HCT116 (cell line): Measurements from ENCODE around the gene CALHM3. TPM values are rescaled to one million over a fixed set of nuclear protein-coding genes. Genes with fewer than 3 reads are reported as not detected.

Source experiments
- ATAC-seq: fragments of 200-7000 bp; cut with Tn5 transposase; 2 replicates; pipeline ENCODE4 v1.9.1; 2020; ENCODE audit warnings: mild to moderate bottlenecking, moderate library complexity
- BruUV-seq: library from RNA; stranded (reverse); fragments of 400-500 nt; replicated peaks from 2 replicates; lab custom pipeline; 2021; lab: Mats Ljungman, UMichigan
- CTCF ChIA-PET: fragments of 300-600 bp; sonication (Branson Sonifier 250); formaldehyde crosslinking; loops from one replicate; lab custom pipeline; 2021; ENCODE audit warnings: antibody characterized with exemption; lab: Charles Lee
- POLR2A ChIA-PET: fragments of 300-600, 350-600 bp; sonication (Branson Sonifier 250); formaldehyde crosslinking; loops from one replicate; lab custom pipeline; 2021; ENCODE audit warnings: antibody characterized with exemption; lab: Charles Lee
- RAD21 ChIA-PET, 2 experiments: fragments of 300-600 bp; sonication (Branson Sonifier 250); formaldehyde crosslinking; loops; one replicate each; lab custom pipeline; 2023; ENCODE audit warnings: low total read pairs in 2 of 2; ENCODE audit not compliant: uncharacterized antibody in 2 of 2, unreplicated experiment in 2 of 2, low non-redundant PET in 1 of 2; lab: Charles Lee
- DNase-seq: peaks from one replicate; pipeline ENCODE4 v3.0.0-alpha.2; 2010; ENCODE audit warnings: low read depth, low spot score
- H2AFZ ChIP-seq: fragments of 200-600 bp; shearing (Covaris generic), sonication (generic); 2 replicates; pipeline ENCODE4 v1.6.1; 2017; ENCODE audit warnings: low read depth, mixed run types, mixed read lengths, antibody characterized with exemption, low read length; ENCODE audit not compliant: poor library complexity, severe bottlenecking
- H3K27ac ChIP-seq: 2 replicates; pipeline ENCODE4 v1.5.1; 2012; ENCODE audit warnings: low read depth, low read length
- H3K27me3 ChIP-seq: fragments of 200-600 bp; sonication (generic); 2 replicates; pipeline ENCODE4 v1.6.1; 2016; ENCODE audit warnings: mixed run types, low read length, mixed read lengths; ENCODE audit not compliant: insufficient read depth
- H3K36me3 ChIP-seq, 2 experiments: fragments of 200-500 bp in 1 of 2; fragments of 200-600 bp in 1 of 2; sonication (Bioruptor generic) in 1 of 2; sonication (generic) in 1 of 2; 2 replicates each; pipeline versions ENCODE4 v1.5.1 to v1.6.1; 2014 to 2016; ENCODE audit warnings: low read length in 2 of 2, inconsistent platforms in 1 of 2, mixed read lengths in 1 of 2, mixed run types in 1 of 2; ENCODE audit not compliant: insufficient read depth in 2 of 2, control insufficient read depth in 1 of 2
- H3K4me1 ChIP-seq, 2 experiments: fragments of 200-600 bp in 1 of 2; sonication (generic) in 1 of 2; 2 replicates each; pipeline versions ENCODE4 v1.5.1 to v1.6.1; 2012 to 2017; ENCODE audit warnings: low read length in 2 of 2, inconsistent platforms in 1 of 2, mild to moderate bottlenecking in 1 of 2, mixed read lengths in 1 of 2, mixed run types in 1 of 2, moderate library complexity in 1 of 2; ENCODE audit not compliant: insufficient read depth in 2 of 2, control insufficient read depth in 1 of 2
- H3K4me2 ChIP-seq: fragments of 200-600 bp; sonication (generic); 2 replicates; pipeline ENCODE4 v1.6.1; 2017; ENCODE audit warnings: mixed run types, low read length, mixed read lengths
- H3K4me3 ChIP-seq, 2 experiments: fragments of 200-600 bp in 1 of 2; sonication (generic) in 1 of 2; replicated peaks in 1 of 2; 2 replicates each; pipeline ENCODE4 v1.5.1; 2011 to 2016; ENCODE audit warnings: low read length in 2 of 2, control low read depth in 1 of 2, low read depth in 1 of 2, mild to moderate bottlenecking in 1 of 2, mixed read lengths in 1 of 2, mixed run types in 1 of 2
- H3K79me2 ChIP-seq: fragments of 200-600 bp; sonication (generic); 2 replicates; pipeline ENCODE4 v1.6.1; 2017; ENCODE audit warnings: mild to moderate bottlenecking, mixed run types, low read length, moderate library complexity, mixed read lengths; ENCODE audit not compliant: insufficient read depth
- H3K9ac ChIP-seq: fragments of 200-600 bp; sonication (generic); 2 replicates; pipeline ENCODE4 v1.6.1; 2016; ENCODE audit warnings: low read length, mixed read lengths
- H3K9me2 ChIP-seq: fragments of 200-600 bp; sonication (generic), shearing (Covaris generic); 2 replicates; pipeline ENCODE4 v1.6.1; 2017; ENCODE audit warnings: mixed run types, mild to moderate bottlenecking, moderate library complexity; ENCODE audit not compliant: insufficient read depth
- H3K9me3 ChIP-seq, 2 experiments: fragments of 200-500 bp in 1 of 2; fragments of 200-600 bp in 1 of 2; sonication (Bioruptor generic) in 1 of 2; sonication (generic) in 1 of 2; 2 replicates each; pipeline ENCODE4 v1.6.1; 2014 to 2017; ENCODE audit warnings: low read length in 2 of 2, mixed read lengths in 2 of 2, inconsistent platforms in 1 of 2, low read depth in 1 of 2, mild to moderate bottlenecking in 1 of 2, mixed run types in 1 of 2, moderate library complexity in 1 of 2; ENCODE audit not compliant: control insufficient read depth in 1 of 2, insufficient read depth in 1 of 2
- H4K20me1 ChIP-seq: fragments of 200-600 bp; sonication (generic), shearing (Covaris generic); 2 replicates; pipeline ENCODE4 v1.6.1; 2017; ENCODE audit warnings: mixed run types, mild to moderate bottlenecking, moderate library complexity; ENCODE audit not compliant: insufficient read depth
- CBX3 ChIP-seq: IDR thresholded peaks from 2 replicates; pipeline ENCODE4 v1.6.1; 2012; ENCODE audit warnings: low read depth
- EGR1 ChIP-seq: IDR thresholded peaks from 2 replicates; pipeline ENCODE4 v1.6.1; 2012; ENCODE audit warnings: low read depth
- EZH2 ChIP-seq: fragments of 200-600 bp; sonication (generic); IDR thresholded peaks from 2 replicates; pipeline ENCODE4 v1.6.1; 2017; ENCODE audit warnings: antibody characterized with exemption, mixed run types
- EZH2phosphoT487 ChIP-seq: fragments of 200-600 bp; IDR thresholded peaks from 2 replicates; pipeline ENCODE4 v1.6.1; 2018; ENCODE audit warnings: antibody characterized with exemption, borderline replicate concordance
- FOSL1 ChIP-seq: IDR thresholded peaks from 2 replicates; pipeline ENCODE4 v1.6.1; 2012; ENCODE audit warnings: low read depth
- POLR2A ChIP-seq: IDR thresholded peaks from 2 replicates; pipeline ENCODE4 v1.7.0; 2011; ENCODE audit warnings: borderline replicate concordance; ENCODE audit not compliant: insufficient read depth, insufficient read length; ENCODE audit errors: extremely low read depth
- RAD21 ChIP-seq: IDR thresholded peaks from 2 replicates; pipeline ENCODE4 v1.6.1; 2012; ENCODE audit warnings: low read depth, mild to moderate bottlenecking
- REST ChIP-seq: IDR thresholded peaks from 2 replicates; pipeline ENCODE4 v1.6.1; 2012; ENCODE audit warnings: low read depth
- SRF ChIP-seq: IDR thresholded peaks from 2 replicates; pipeline ENCODE4 v1.6.1; 2012; ENCODE audit warnings: low read depth
- TCF7L2 ChIP-seq: IDR thresholded peaks from 2 replicates; pipeline ENCODE4 v1.7.0; 2011; ENCODE audit warnings: borderline replicate concordance, inconsistent platforms; ENCODE audit not compliant: insufficient read depth, insufficient read length; ENCODE audit errors: extremely low read depth
- YY1 ChIP-seq: IDR thresholded peaks from 2 replicates; pipeline ENCODE4 v1.6.1; 2011; ENCODE audit warnings: low read length, low read depth, moderate library complexity, mild to moderate bottlenecking; ENCODE audit not compliant: insufficient replicate concordance; ENCODE audit errors: extremely low read depth
- ZFX ChIP-seq: fragments of 450-650 bp; IDR thresholded peaks from 2 replicates; pipeline ENCODE4 v1.6.1; 2017
- ZNF274 ChIP-seq: fragments of 200-500 bp; sonication (Bioruptor generic); IDR thresholded peaks from 2 replicates; pipeline ENCODE4 v1.6.1; 2014; ENCODE audit warnings: mild to moderate bottlenecking, low read depth, low read length, inconsistent platforms
- intact Hi-C: fragments of 100-400 bp; cut with micrococcal nuclease; formaldehyde crosslinking; loops from 2 replicates; pipeline ENCODE4 v1.10.0; 2022
- total RNA-seq: library from RNA; stranded (reverse); gene quantifications from one replicate; pipeline ENCODE4 v1.2.1, GENCODE V29; 2021; ENCODE audit not compliant: unreplicated experiment
- TF ChIP-seq, protein P1 (sequence below), 3 experiments: fragments of 200-600 bp in 1 of 3; sonication (generic) in 1 of 3; IDR thresholded peaks in 2 of 3; conservative IDR thresholded peaks in 1 of 3; 2 replicates each; pipeline ENCODE4 v1.5.1; 2012 to 2017; ENCODE audit warnings: low read depth in 2 of 3, low read length in 2 of 3, antibody characterized with exemption in 1 of 3, borderline replicate concordance in 1 of 3, control low read depth in 1 of 3, mild to moderate bottlenecking in 1 of 3, mixed read lengths in 1 of 3, mixed run types in 1 of 3, moderate library complexity in 1 of 3; ENCODE audit not compliant: insufficient read depth in 1 of 3
- TF ChIP-seq, protein P2 (sequence below): IDR thresholded peaks from 2 replicates; pipeline ENCODE4 v1.6.1; 2012
- TF ChIP-seq, protein P3 (sequence below): IDR thresholded peaks from 2 replicates; pipeline ENCODE4 v1.6.1; 2012

Gene CALHM3
- total RNA-seq, 1 experiment from 2014 or later, result 0.49 TPM

GRCh38 chr10:103475437-103475836 is 3.6 kb downstream of the CALHM3 start (continued):
- TF ChIP-seq REST, result no peak
- TF ChIP-seq ZNF274, result no peak
- TF ChIP-seq, all 23 proteins: peak for 0

DNA sequence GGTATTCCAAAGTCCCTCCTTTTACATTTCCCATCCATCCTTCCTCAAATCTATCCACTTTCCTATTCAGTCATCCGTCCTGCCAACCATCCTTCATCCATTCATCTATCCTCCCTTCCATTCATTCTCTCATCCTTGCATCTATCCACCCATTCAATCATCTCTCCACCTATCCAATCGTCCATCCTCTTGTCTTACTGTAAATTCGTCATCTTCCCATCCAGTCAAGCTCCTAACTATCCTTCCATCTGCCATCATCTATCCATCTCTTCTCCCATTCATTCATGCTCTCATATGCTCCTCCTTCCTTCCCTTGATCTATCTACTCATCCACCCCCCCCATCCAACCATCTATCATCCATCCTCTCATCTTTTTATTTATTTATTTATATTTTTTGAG is 5.0 kb downstream of the CALHM3 start:
- Histone ChIP-seq H3K27ac (no peak overlapping the region), H2AFZ (no peak overlapping the region), H3K27me3 (no peaks in the 10 kb centered on the region), H3K4me1 (peaks cover 12 to 28% of the 10 kb centered on the region in 2 experiments; a peak in 3 of 4 replicates), H4K20me1 (no peaks in the 10 kb centered on the region), H3K36me3 (no peaks in the 10 kb centered on the region), H3K9me2 (no peaks in the 10 kb centered on the region), H3K9ac (no peak overlapping the region), H3K4me2 (no peak overlapping the region), H3K9me3 (no peaks in the 10 kb centered on the region), H3K79me2 (no peaks in the 10 kb centered on the region), H3K4me3 (no peak overlapping the region)
- ChIA-PET RAD21 (no interaction called here), CTCF (no interaction called here), POLR2A (no interaction called here)
- no peak for TF ChIP-seq ZFX
- no peak for TF ChIP-seq FOSL1
- TF ChIP-seq EGR1, result no peak
- no peak for TF ChIP-seq EZH2phosphoT487
- TF ChIP-seq YY1, result no peak
- TF ChIP-seq, protein P1, sequence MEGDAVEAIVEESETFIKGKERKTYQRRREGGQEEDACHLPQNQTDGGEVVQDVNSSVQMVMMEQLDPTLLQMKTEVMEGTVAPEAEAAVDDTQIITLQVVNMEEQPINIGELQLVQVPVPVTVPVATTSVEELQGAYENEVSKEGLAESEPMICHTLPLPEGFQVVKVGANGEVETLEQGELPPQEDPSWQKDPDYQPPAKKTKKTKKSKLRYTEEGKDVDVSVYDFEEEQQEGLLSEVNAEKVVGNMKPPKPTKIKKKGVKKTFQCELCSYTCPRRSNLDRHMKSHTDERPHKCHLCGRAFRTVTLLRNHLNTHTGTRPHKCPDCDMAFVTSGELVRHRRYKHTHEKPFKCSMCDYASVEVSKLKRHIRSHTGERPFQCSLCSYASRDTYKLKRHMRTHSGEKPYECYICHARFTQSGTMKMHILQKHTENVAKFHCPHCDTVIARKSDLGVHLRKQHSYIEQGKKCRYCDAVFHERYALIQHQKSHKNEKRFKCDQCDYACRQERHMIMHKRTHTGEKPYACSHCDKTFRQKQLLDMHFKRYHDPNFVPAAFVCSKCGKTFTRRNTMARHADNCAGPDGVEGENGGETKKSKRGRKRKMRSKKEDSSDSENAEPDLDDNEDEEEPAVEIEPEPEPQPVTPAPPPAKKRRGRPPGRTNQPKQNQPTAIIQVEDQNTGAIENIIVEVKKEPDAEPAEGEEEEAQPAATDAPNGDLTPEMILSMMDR (IDR thresholded peaks at IDR 0.05 in 2 of 3, conservative IDR thresholded peaks at IDR 0.05 in 1 of 3; ENCODE audit: borderline replicate concordance in 1 of 3, insufficient read depth in 1 of 3, low read depth in 2 of 3, low read length in 2 of 3), result no peak
- TF ChIP-seq, protein P2, sequence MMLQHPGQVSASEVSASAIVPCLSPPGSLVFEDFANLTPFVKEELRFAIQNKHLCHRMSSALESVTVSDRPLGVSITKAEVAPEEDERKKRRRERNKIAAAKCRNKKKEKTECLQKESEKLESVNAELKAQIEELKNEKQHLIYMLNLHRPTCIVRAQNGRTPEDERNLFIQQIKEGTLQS, result no peak
- TF ChIP-seq, protein P3, sequence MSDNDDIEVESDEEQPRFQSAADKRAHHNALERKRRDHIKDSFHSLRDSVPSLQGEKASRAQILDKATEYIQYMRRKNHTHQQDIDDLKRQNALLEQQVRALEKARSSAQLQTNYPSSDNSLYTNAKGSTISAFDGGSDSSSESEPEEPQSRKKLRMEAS, result no peak
- no peak for TF ChIP-seq CBX3
- no peak for TF ChIP-seq SRF
- no peak for TF ChIP-seq RAD21
- no peak for TF ChIP-seq EZH2
- no peak for TF ChIP-seq TCF7L2
- no peak for TF ChIP-seq POLR2A
- no peak for DNase-seq
- BruUV-seq, result no TSS peak
- intact Hi-C loops, result no loop called here
- no peak for ATAC-seq
